H9 (cell line): ENCODE data around the gene SLAMF6. TPM values are rescaled to one million over a fixed set of nuclear protein-coding genes. Genes with fewer than 3 reads are reported as not detected.

Source experiments
- DNase-seq: peaks from one replicate; pipeline ENCODE4 v3.0.0-alpha.2; 2017
- H2AFZ ChIP-seq: one replicate; pipeline ENCODE4 v1.6.1; 2013; ENCODE audit warnings: mild to moderate bottlenecking, low read length, control low read depth, moderate library complexity
- H2AK5ac ChIP-seq: 2 replicates; pipeline ENCODE4 v1.6.1; 2013; ENCODE audit warnings: low read length, control low read depth, mixed read lengths; ENCODE audit not compliant: insufficient read length
- H2BK120ac ChIP-seq: one replicate; pipeline ENCODE4 v1.6.1; 2013; ENCODE audit warnings: low read depth, mild to moderate bottlenecking, low read length, control low read depth, inconsistent platforms; ENCODE audit not compliant: poor library complexity, severe bottlenecking
- H2BK12ac ChIP-seq: 2 replicates; pipeline ENCODE4 v1.6.1; 2013; ENCODE audit warnings: low read length, control low read depth, mixed read lengths, low read depth; ENCODE audit not compliant: insufficient read length
- H2BK15ac ChIP-seq: 2 replicates; pipeline ENCODE4 v1.6.1; 2013; ENCODE audit warnings: low read depth, low read length, control low read depth
- H2BK20ac ChIP-seq: one replicate; pipeline ENCODE4 v1.6.1; 2013; ENCODE audit warnings: low read depth, mild to moderate bottlenecking, low read length, control low read depth, inconsistent platforms; ENCODE audit not compliant: poor library complexity, severe bottlenecking
- H2BK5ac ChIP-seq: 2 replicates; pipeline ENCODE4 v1.6.1; 2013; ENCODE audit warnings: low read length, control low read depth, mixed read lengths; ENCODE audit not compliant: insufficient read length
- H3K14ac ChIP-seq: 2 replicates; pipeline ENCODE4 v1.6.1; 2013; ENCODE audit warnings: low read length, control low read depth; ENCODE audit not compliant: insufficient read depth
- H3K18ac ChIP-seq: 2 replicates; pipeline ENCODE4 v1.6.1; 2013; ENCODE audit warnings: low read depth, mild to moderate bottlenecking, mixed read lengths, low read length, control low read depth; ENCODE audit not compliant: insufficient read length
- H3K23ac ChIP-seq: 2 replicates; pipeline ENCODE4 v1.6.1; 2013; ENCODE audit warnings: low read length, control low read depth, mixed read lengths, low read depth; ENCODE audit not compliant: insufficient read length
- H3K23me2 ChIP-seq: 2 replicates; pipeline ENCODE4 v1.6.1; 2013; ENCODE audit warnings: low read depth, mild to moderate bottlenecking, mixed read lengths, low read length, control low read depth; ENCODE audit not compliant: insufficient read length, poor library complexity, severe bottlenecking
- H3K27ac ChIP-seq: 2 replicates; pipeline ENCODE4 v1.5.1; 2013; ENCODE audit warnings: low read length, control low read depth, mixed read lengths, low read depth; ENCODE audit not compliant: insufficient read length
- H3K27me3 ChIP-seq: 2 replicates; pipeline ENCODE4 v1.6.1; 2013; ENCODE audit warnings: low read length, control low read depth, inconsistent platforms; ENCODE audit not compliant: insufficient read depth
- H3K4ac ChIP-seq: 2 replicates; pipeline ENCODE4 v1.6.1; 2013; ENCODE audit warnings: low read depth, mild to moderate bottlenecking, control low read depth, inconsistent platforms, low read length, moderate library complexity
- H3K4me1 ChIP-seq: 2 replicates; pipeline ENCODE4 v1.6.1; 2013; ENCODE audit warnings: low read length, control low read depth, inconsistent platforms; ENCODE audit not compliant: insufficient read depth
- H3K4me2 ChIP-seq: 2 replicates; pipeline ENCODE4 v1.6.1; 2013; ENCODE audit warnings: low read length, control low read depth, mixed read lengths; ENCODE audit not compliant: insufficient read length, insufficient read depth
- H3K56ac ChIP-seq: 2 replicates; pipeline ENCODE4 v1.6.1; 2013; ENCODE audit warnings: low read depth, mild to moderate bottlenecking, mixed read lengths, low read length, control low read depth; ENCODE audit not compliant: insufficient read length
- H3K79me1 ChIP-seq: 2 replicates; pipeline ENCODE4 v1.6.1; 2013; ENCODE audit warnings: low read depth, mild to moderate bottlenecking, moderate library complexity, low read length, control low read depth, inconsistent platforms; ENCODE audit not compliant: insufficient read depth, poor library complexity, severe bottlenecking
- H3K79me2 ChIP-seq: 2 replicates; pipeline ENCODE4 v1.6.1; 2013; ENCODE audit warnings: low read length, control low read depth, inconsistent platforms; ENCODE audit not compliant: insufficient read depth
- H3K9ac ChIP-seq: 2 replicates; pipeline ENCODE4 v1.6.1; 2013; ENCODE audit warnings: low read length, control low read depth, mixed read lengths; ENCODE audit not compliant: insufficient read length; ENCODE audit errors: extremely low read depth
- H3K9me3 ChIP-seq: one replicate; pipeline ENCODE4 v1.6.1; 2013; ENCODE audit warnings: low read depth, low read length, inconsistent platforms; ENCODE audit not compliant: control insufficient read depth
- H3T11ph ChIP-seq: one replicate; pipeline ENCODE4 v1.6.1; 2013; ENCODE audit warnings: mild to moderate bottlenecking, low read length, control low read depth, inconsistent platforms
- H4K20me1 ChIP-seq: one replicate; pipeline ENCODE4 v1.6.1; 2013; ENCODE audit not compliant: control insufficient read depth, insufficient read length, insufficient read depth
- H4K5ac ChIP-seq: 2 replicates; pipeline ENCODE4 v1.6.1; 2013; ENCODE audit warnings: low read depth, mild to moderate bottlenecking, mixed read lengths, low read length, control low read depth; ENCODE audit not compliant: insufficient read length
- H4K8ac ChIP-seq: replicated peaks from 2 replicates; pipeline ENCODE4 v1.6.1; 2013; ENCODE audit warnings: low read length, control low read depth, mixed read lengths, low read depth; ENCODE audit not compliant: insufficient read length
- H4K91ac ChIP-seq: 2 replicates; pipeline ENCODE4 v1.6.1; 2013; ENCODE audit warnings: low read depth, mild to moderate bottlenecking, moderate library complexity, mixed read lengths, low read length, control low read depth; ENCODE audit not compliant: insufficient read length
- H3K27ac Mint-ChIP-seq, 3 experiments: 2 replicates in 2 of 3; 3 replicates in 1 of 3; pipeline ENCODE4 v1.8.0; 2020 to 2021; ENCODE audit warnings: mixed read lengths in 3 of 3, mild to moderate bottlenecking in 1 of 3, moderate library complexity in 1 of 3
- H3K27me3 Mint-ChIP-seq: 2 replicates; pipeline ENCODE4 v1.8.0; 2021; ENCODE audit warnings: low read depth, mild to moderate bottlenecking, moderate library complexity, mixed read lengths
- H3K36me3 Mint-ChIP-seq, 3 experiments: 2 replicates in 2 of 3; 3 replicates in 1 of 3; pipeline ENCODE4 v1.8.0; 2020 to 2021; ENCODE audit warnings: low read depth in 3 of 3, mixed read lengths in 3 of 3; ENCODE audit not compliant: insufficient read depth in 1 of 3
- H3K4me1 Mint-ChIP-seq, 2 experiments: 2 replicates each; pipeline ENCODE4 v1.8.0; 2020; ENCODE audit warnings: mixed read lengths in 2 of 2
- H3K4me3 Mint-ChIP-seq, 2 experiments: 2 replicates in 1 of 2; 3 replicates in 1 of 2; pipeline ENCODE4 v1.8.0; 2020 to 2021; ENCODE audit warnings: mild to moderate bottlenecking in 2 of 2, mixed read lengths in 2 of 2, moderate library complexity in 1 of 2
- H3K9me3 Mint-ChIP-seq, 2 experiments: 2 replicates in 1 of 2; 3 replicates in 1 of 2; pipeline ENCODE4 v1.8.0; 2020; ENCODE audit warnings: mild to moderate bottlenecking in 2 of 2, mixed read lengths in 2 of 2, moderate library complexity in 1 of 2
- WGBS: extraction: QIAGEN DNeasy Blood & Tissue Kit; methylation state at CpG from one replicate; pipeline ENCODE4 v1.1.7; 2013; ENCODE audit warnings: missing lambda C conversion rate, low lambda C conversion rate, mixed read lengths; ENCODE audit not compliant: insufficient read length; ENCODE audit errors: extremely low coverage; 5-methylcytosine and 5-hydroxymethylcytosine counted together
- total RNA-seq: library from RNA; stranded (reverse); gene quantifications from 2 replicates; pipeline ENCODE4 v1.2.1, GENCODE V29; 2021
- TF ChIP-seq, protein P1 (sequence below): fragments of 200-600 bp; sonication (generic); conservative IDR thresholded peaks from 3 replicates; pipeline ENCODE4 v1.8.0; 2021; ENCODE audit warnings: antibody characterized with exemption, mild to moderate bottlenecking

SLAMF6 gene
- total RNA-seq, 1 experiment from 2014 or later = not detected

DNA sequence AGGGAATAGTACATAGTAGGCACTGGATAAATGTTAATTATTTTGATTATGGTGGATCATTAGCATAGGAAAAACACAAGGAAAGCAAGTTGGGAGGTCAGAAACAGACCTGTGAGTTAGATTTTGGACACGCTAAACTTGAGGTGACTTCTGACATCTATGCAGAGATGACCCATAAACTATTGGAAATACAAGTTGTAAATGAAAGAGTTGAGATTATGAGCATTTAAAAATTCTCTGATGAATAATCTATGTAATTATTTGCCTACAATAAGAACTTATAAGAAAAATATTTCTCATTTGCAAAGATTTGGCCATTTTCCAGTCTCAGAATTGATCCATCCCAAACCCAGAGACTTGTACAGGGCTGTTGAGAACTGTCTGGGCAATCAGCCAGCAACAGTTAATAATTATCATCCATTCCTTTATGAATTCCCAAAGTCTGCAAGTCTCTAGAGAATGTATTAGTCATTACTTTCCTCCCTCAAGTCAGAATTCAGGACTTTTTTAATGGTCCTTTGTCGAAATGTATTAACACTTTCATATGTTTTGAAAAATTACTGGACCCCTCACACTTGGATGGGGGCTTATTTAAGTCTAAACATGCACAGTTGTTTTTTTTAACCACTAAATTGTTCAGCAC lies 19.4 kb upstream of the SLAMF6 start:
- H2BK20ac ChIP-seq = no peak overlapping the region
- no peaks in the 10 kb centered on the region for H3K79me2 ChIP-seq
- no peak overlapping the region for H2AFZ ChIP-seq
- no peak overlapping the region for H3K18ac ChIP-seq
- H2BK120ac ChIP-seq = no peak overlapping the region
- H2BK12ac ChIP-seq = no peak overlapping the region
- no peak overlapping the region for H3K4me2 ChIP-seq
- no peaks in the 10 kb centered on the region for H3K27me3 ChIP-seq
- H3K27me3 Mint-ChIP-seq = peaks cover 1% of the 10 kb centered on the region; the same call in 1 of the 2 replicates
- H3K9me3 Mint-ChIP-seq = no peaks in the 10 kb centered on the region
- no peak overlapping the region for H2AK5ac ChIP-seq
- no peak overlapping the region for H3K14ac ChIP-seq
- H3K4me3 Mint-ChIP-seq = no peak overlapping the region
- TF ChIP-seq, protein P1, sequence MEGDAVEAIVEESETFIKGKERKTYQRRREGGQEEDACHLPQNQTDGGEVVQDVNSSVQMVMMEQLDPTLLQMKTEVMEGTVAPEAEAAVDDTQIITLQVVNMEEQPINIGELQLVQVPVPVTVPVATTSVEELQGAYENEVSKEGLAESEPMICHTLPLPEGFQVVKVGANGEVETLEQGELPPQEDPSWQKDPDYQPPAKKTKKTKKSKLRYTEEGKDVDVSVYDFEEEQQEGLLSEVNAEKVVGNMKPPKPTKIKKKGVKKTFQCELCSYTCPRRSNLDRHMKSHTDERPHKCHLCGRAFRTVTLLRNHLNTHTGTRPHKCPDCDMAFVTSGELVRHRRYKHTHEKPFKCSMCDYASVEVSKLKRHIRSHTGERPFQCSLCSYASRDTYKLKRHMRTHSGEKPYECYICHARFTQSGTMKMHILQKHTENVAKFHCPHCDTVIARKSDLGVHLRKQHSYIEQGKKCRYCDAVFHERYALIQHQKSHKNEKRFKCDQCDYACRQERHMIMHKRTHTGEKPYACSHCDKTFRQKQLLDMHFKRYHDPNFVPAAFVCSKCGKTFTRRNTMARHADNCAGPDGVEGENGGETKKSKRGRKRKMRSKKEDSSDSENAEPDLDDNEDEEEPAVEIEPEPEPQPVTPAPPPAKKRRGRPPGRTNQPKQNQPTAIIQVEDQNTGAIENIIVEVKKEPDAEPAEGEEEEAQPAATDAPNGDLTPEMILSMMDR = no peak
- WGBS = no CpG with 5 or more reads among the region's 2 CpGs
- H4K8ac ChIP-seq = no peak overlapping the region
- no peak overlapping the region; a peak in 1 of 7 replicates for H3K27ac Mint-ChIP-seq
- H3K4me1 Mint-ChIP-seq = no peaks in the 10 kb centered on the region
- no peak overlapping the region for H3K4ac ChIP-seq
- no peak overlapping the region for H3K56ac ChIP-seq
- H2BK5ac ChIP-seq = no peak overlapping the region
- no peak overlapping the region for H3K27ac ChIP-seq
- H4K20me1 ChIP-seq = no peaks in the 10 kb centered on the region
- no peaks in the 10 kb centered on the region for H3K4me1 ChIP-seq
- no peaks in the 10 kb centered on the region for H3K9me3 ChIP-seq
- no peak for DNase-seq
- no peak overlapping the region for H2BK15ac ChIP-seq
- no peak overlapping the region for H3K23ac ChIP-seq
- no peaks in the 10 kb centered on the region for H3K23me2 ChIP-seq
- H3T11ph ChIP-seq = no peak overlapping the region
- H3K36me3 Mint-ChIP-seq = no peaks in the 10 kb centered on the region
- H4K5ac ChIP-seq = no peak overlapping the region
- H3K79me1 ChIP-seq = no peaks in the 10 kb centered on the region
- no peak overlapping the region for H3K9ac ChIP-seq
- no peak overlapping the region for H4K91ac ChIP-seq
